Activated CD4-positive, alpha-beta T cell treated with anti-CD3 and anti-CD28 coated beads for 1 hour (primary cell): ENCODE results near the gene ZBTB8OS.
"Not testable (repeated sequence)": the region's sequence is repeated elsewhere in the genome, so short reads cannot be mapped to it uniquely, and the experiment has no call there.

Experiments
- DNase-seq: peaks from one replicate; pipeline ENCODE4 v3.0.0-alpha.2; 2020

ZBTB8OS gene

DNA sequence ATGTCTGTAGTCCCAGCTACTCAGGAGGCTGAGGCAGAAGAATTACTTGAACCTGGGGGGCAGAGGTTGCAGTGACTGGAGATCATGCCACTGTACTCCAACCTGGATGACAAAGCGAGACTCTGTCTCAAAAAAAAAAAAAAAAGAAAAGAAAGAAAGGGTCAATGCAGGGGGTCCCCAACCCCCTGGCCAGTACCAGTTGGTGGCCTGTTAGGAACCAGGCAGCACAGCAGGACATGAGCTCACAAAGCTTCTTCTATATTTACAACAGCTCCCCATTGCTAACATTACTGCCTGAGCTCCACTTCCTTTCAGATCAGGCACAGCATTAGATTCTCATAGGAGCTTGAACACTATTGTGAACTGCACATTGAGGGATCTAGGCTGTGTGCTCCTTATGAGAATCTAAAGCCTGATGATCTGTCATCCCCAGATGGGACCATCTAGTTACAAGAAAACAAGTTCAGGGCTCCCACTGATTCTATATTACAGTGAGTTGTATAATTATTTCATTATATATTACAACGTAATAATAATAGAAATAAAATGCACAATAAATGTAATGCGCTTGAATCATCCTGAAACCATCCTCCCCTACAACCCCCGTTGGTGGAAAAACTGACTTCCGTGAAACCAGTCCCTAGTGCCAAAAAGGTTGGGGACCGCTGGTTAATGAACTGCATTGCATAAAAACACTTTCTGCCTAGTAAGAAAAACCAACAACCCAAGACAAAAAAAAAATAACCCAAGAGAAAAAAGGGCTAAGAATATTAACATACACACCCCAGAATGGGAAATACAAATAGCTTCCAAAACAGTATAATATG is 2.8 kb downstream of the ZBTB8OS start:
- no peak for DNase-seq

- DNase-seq = no peak
These were observed 5.9 kb downstream of the ZBTB8OS start for GRCh38 chr1:32644426-32644825.

GRCh38 chr1:32642292-32642827 is 8.0 kb downstream of the ZBTB8OS start:
- not testable (repeated sequence) for DNase-seq

DNA sequence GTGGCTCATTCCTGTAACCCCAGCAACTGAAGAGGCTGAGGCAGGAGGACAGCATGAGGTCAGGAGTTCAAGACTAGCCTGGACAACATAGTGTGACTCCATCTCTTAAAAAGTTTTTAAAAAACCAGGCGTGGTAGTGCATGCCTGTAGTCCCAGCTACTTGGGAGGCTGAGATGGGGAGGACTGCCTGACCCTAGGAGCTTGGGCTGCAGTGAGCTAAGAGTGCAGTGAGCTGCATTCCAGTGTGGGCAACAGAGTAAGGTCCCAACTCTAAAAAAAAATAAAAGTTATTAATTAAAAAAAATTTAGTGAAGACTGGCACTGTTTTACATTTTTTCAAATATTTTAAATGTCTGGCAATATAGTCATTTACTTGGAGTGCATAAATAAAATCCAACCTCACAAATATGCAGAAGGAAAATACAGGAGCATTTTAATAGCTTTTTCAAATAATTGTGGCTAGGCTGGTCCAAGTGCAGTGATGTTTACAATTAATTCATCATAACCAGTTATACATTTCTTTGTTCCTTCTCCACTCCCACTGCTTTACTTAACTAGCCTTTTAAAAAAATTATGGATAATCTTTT is 10.8 kb downstream of the ZBTB8OS start:
- DNase-seq = no peak

- DNase-seq = no peak
These were observed 13.3 kb downstream of the ZBTB8OS start for GRCh38 chr1:32636914-32637645.

DNA sequence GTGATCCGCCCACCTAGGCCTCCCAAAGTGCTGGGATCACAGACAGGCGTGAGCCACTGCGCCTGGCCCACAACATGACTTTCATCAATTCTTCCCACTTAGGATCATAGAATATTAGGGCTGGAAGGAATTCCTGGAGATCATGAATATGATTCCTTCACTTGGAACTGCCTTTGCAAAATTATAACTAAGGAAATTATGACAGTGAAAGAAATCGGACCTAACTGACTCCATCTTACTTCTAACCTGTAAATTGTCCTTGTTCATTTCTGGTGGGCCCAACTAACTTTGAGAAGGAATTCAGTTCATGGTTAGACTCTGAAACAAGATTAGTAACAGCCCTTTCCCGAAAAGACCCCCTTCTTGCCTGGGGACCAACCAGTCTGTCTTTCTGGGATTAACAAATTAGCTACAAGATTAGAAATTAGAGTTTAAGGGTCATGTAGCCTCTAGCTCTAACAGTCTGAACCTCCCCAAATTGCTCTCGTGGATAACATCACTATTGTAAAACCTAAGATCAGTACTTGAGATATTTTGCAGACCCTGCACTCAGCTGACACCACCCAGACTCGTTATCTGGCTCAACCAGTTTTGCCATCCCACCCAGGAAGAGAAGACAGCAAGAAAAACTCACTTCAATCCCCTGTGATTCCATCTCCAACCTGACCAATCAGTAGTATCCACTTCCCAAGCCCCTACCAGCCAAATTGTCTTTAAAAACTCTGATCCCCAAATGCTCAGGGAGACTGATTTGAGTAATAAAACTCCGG is 14.7 kb downstream of the ZBTB8OS start:
- DNase-seq = no peak

DNA sequence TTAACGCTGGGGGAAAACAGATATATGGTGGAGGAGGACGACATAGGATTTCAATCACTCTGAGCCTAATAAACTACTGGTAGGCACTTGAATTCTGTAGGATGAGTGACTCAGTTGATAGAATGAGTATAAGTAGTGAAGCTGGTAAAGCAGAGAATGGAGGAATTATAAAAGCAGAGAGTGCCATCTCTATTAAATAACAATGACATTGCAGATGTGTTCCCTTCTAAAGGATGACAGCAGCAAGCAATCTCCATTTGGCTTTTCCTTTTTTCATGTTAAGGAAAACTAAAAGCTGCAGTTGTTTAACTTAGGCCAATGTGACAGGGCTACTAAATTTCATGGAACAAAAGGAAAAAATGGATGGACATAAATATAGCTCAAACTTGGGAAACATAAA is 17.5 kb downstream of the ZBTB8OS start:
- DNase-seq = no peak

- not testable (repeated sequence) for DNase-seq
These were observed 20.2 kb downstream of the ZBTB8OS start for GRCh38 chr1:32630173-32630572.

DNA sequence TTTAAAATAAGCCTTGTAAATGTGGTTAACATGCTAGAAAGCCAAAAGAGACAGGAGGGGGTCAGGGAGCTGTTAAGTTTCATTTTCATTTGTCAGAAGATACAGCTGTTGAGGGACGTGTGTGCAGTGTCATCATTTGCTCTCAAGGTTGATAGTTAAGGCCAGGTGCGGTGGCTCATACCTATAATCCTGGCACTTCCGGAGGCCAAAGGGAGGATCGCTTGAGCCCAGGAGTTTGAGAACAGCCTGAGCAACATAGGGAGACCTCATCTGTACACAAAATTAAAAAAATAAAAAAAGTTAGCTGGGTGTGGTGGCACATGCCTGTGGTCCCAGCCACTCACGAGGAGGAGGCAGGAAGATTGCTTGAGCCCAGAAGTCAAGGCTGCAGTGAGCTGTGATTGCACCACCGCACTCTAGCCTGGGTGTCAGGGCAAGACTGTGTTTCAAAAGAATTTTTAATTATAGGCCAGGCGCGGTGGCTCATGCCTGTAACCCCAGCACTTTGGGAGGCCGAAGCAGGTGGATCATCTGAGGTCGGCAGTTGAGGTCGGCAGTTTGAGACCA is 22.7 kb downstream of the ZBTB8OS start:
- no peak for DNase-seq

GRCh38 chr1:32626176-32626575 is 24.2 kb downstream of the ZBTB8OS start:
- no peak for DNase-seq

GRCh38 chr1:32623775-32624174 is 26.6 kb downstream of the ZBTB8OS start:
- no peak for DNase-seq

DNA sequence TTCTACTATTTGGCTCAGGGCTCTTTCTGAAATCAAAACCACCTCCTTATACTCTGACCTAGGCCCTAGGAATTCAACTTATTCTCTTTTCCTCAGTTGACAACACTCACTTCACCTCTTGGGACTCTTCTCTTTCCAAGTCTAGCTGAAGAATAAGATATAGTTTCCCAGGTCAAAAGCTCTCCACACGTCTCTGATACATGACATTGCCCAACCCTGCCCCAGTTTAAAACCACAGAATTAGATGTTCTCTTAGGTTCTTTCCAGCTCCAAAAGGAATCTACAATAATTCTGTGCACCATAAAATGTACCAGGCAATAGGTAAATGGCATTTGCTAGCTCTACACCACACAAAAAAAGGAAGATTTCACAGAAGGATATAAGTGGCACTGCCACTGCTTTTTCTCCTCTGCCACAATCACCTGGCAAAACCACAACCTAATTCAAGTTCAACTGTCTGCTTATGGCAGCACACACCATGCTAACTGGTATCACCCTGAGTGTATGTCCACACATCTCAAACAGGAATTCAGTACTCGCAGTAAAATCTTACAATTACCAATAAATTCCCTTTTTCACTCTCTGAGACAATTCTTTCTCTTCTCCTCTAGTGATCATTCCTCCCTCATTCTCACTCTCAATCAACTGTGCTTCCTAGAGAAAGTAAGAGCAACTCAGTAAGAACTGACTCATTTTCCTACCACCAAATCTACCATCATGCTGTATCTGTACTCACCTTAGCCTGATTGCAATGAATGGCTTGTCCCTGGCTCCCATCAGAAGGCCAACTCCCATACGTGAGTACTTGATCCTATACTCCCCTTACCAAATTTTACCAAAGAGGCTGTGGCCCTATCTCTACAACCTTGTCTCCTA is 27.3 kb downstream of the ZBTB8OS start:
- DNase-seq = no peak

- DNase-seq = no peak
These were observed 28.1 kb downstream of the ZBTB8OS start for GRCh38 chr1:32622205-32622604.

DNA sequence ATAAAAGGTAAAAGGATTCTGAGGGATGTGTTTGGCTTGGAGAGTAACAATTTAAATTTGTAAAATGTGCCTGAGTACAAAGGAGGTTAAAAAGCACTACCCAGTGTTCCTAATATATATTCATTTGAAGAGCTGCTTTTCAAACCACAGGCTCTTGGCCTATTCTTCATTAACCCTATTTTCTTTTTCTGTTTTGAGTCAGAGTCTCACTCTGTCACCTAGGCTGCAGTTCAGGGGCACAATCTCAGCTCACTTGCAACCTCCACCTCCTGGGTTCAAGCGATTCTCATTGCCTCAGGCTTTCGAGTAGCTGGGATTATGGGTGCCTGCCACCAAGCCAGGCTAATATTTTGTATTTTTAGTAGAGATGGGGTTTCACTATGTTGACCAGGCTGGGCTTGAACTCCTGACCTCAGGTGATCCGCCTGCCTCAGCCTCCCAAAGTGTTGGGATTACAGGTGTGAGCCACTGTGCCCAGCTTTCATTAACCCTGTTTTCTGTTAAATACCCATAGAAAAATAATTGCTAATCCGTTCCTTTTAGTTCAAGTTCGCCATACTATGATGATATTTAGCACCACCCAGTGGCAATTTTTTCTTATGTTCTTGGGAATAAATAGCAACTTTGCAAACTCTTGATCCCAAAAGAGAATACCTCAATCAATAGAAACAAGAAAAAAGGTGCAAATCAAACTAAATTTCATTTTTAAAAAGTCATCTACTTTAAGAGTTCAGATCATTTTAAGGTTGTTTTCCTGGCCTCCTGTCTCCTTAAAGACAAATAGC is 30.5 kb downstream of the ZBTB8OS start:
- no peak for DNase-seq

GRCh38 chr1:32618673-32619221 is 31.6 kb downstream of the ZBTB8OS start:
- DNase-seq = no peak

- DNase-seq = no peak
These were observed 36.9 kb downstream of the ZBTB8OS start for GRCh38 chr1:32613472-32613871.

DNA sequence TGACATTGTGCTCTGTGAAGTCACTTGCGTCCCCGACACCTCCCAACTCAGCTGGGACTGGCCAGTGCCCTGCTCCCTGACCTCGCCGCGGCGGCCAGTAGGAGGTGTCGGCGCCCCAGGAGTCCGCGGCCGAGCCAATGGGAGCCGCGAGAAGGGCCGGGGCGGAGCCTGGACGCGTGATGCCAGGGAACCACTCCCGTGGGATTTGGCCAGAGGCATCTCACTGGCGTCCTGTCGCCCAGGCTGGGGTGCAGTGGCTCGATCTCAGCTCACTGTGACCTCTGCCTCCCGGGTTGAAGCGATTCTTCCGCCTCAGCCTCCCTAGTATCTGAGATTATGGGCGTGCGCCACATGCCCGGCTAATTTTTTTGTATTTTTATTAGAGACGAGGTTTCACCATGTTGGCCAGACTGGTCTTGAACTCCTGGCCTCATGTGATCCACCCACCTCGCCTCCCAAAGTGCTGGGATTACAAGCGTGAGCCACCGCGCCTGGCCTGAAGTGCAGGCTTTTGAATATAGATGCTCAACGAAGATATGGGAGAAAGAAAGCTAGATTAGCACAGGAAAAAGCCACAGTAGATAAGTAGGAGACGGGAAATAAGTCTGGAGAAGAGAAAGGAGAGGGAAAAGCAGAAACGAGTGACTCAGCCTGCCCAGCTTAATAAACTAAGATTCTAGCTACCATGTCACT is 38.0 kb downstream of the ZBTB8OS start:
- peak; percentile 10 for DNase-seq

GRCh38 chr1:32611859-32612188 is 38.5 kb downstream of the ZBTB8OS start:
- no peak for DNase-seq

GRCh38 chr1:32609180-32609579 is 41.2 kb downstream of the ZBTB8OS start:
- DNase-seq = no peak
